Smooth muscle cell (in vitro differentiated cells): Measurements from ENCODE around the gene AAMP. TPM values are rescaled to one million over a fixed set of nuclear protein-coding genes. Genes with fewer than 3 reads are reported as not detected.

ENCODE experiments used
- DNase-seq: peaks from one replicate; lab custom pipeline; 2025; ENCODE audit not compliant: unreplicated experiment; lab: John Stamatoyannopoulos, UW
- H2AFZ ChIP-seq: fragments of 200-600 bp; sonication (generic); 2 replicates; pipeline ENCODE4 v1.6.0; 2016; ENCODE audit warnings: antibody characterized with exemption, low read depth, mild to moderate bottlenecking
- H3F3A ChIP-seq: fragments of 200-600 bp; sonication (generic); 2 replicates; pipeline ENCODE4 v1.6.0; 2017; ENCODE audit warnings: antibody characterized with exemption, low read depth
- H3K27ac ChIP-seq: fragments of 200-600 bp; sonication (generic); 2 replicates; pipeline ENCODE4 v1.5.1; 2016; ENCODE audit warnings: low read depth, mild to moderate bottlenecking
- H3K27me3 ChIP-seq: fragments of 200-600 bp; sonication (generic); 2 replicates; pipeline ENCODE4 v1.6.1; 2016; ENCODE audit warnings: low read depth, mild to moderate bottlenecking
- H3K36me3 ChIP-seq: fragments of 200-600 bp; sonication (generic); 2 replicates; pipeline ENCODE4 v1.5.1; 2016; ENCODE audit warnings: low read depth
- H3K4me1 ChIP-seq: fragments of 200-600 bp; sonication (generic); 2 replicates; pipeline ENCODE4 v1.5.1; 2016; ENCODE audit warnings: low read depth
- H3K4me2 ChIP-seq: fragments of 200-600 bp; sonication (generic); 2 replicates; pipeline ENCODE4 v1.6.0; 2016; ENCODE audit warnings: mild to moderate bottlenecking
- H3K4me3 ChIP-seq: fragments of 200-600 bp; sonication (generic); 2 replicates; pipeline ENCODE4 v1.5.1; 2016; ENCODE audit warnings: mild to moderate bottlenecking
- H3K79me2 ChIP-seq: fragments of 200-600 bp; sonication (generic); 2 replicates; pipeline ENCODE4 v1.6.0; 2016; ENCODE audit warnings: low read depth, mild to moderate bottlenecking
- H3K9ac ChIP-seq: fragments of 200-600 bp; sonication (generic); 2 replicates; pipeline ENCODE4 v1.6.0; 2016; ENCODE audit warnings: low read depth
- H3K9me3 ChIP-seq: fragments of 200-600 bp; sonication (generic); replicated peaks from 2 replicates; pipeline ENCODE4 v1.5.1; 2016; ENCODE audit warnings: low read depth
- H4K20me1 ChIP-seq: fragments of 200-600 bp; sonication (generic); 2 replicates; pipeline ENCODE4 v1.6.0; 2016; ENCODE audit warnings: low read depth
- CTCF ChIP-seq: fragments of 200-600 bp; sonication (generic); IDR thresholded peaks from 2 replicates; pipeline ENCODE4 v1.5.1; 2017; ENCODE audit warnings: borderline replicate concordance, mild to moderate bottlenecking, antibody characterized with exemption; ENCODE audit not compliant: insufficient read depth, poor library complexity, severe bottlenecking
- WGBS: methylation state at CpG from one replicate; pipeline ENCODE4 v1.1.7; 2016; ENCODE audit warnings: low lambda C conversion rate; 5-methylcytosine and 5-hydroxymethylcytosine counted together
- polyA plus RNA-seq: library from polyadenylated mRNA; unstranded; fragments of >200 nt; fragmentation: Nextera tagmentation; extraction: Ambion mirVana; gene quantifications from 2 replicates; pipeline ENCODE4 v1.2.1, GENCODE V29; 2016
- total RNA-seq: library from RNA; depleted of rRNA; stranded (reverse); fragments of >200 nt; gene quantifications from 2 replicates; pipeline ENCODE4 v1.2.3, GENCODE V29; 2014

Gene AAMP
- total and polyA plus RNA-seq, 2 experiments from 2014 or later = 71.5 to 95.8 TPM

DNA sequence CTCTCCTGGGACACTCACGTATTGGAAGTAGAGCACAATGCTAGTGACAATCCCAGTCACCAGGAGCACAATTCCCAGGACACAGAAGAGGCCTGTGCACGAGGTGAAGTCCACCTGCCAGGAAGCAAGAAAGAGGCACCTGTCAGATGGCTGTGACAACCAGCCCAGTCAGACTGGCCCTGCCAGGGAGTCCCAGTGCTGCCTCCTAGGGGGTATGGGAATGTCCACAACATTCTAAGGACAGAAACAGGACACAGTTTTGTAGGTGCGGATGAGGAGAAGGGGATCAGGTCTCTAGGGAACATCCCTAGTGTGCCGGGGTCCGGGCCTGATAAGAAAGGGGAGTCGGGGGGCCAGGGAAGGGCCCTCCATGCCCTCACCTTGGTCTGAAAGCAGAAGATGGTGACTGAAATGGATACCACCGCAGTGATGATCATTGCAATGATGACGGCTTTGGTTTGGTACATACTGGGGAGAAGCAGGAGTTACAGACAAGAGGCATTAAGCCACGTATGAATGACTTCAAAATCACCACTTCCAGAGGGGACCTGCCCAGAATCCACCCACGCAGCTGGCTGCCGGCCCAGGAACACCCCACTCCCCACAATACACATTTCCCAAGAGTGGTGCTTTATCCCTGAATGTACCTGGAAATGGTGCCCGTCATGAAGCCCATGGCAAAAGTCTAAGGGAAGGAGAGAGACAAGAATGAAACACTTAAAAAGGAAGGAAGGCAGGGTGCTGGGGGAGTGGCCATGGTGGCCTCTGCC is 7.2 kb upstream of the AAMP start:
- no peaks in the 10 kb centered on the region for H3K9me3 ChIP-seq
- H3K79me2 ChIP-seq = peaks cover 33% of the 10 kb centered on the region
- WGBS = 96% methylated on average over 12 of the region's 12 CpGs
- peaks cover 15% of the 10 kb centered on the region for H3F3A ChIP-seq
- DNase-seq = no peak
- H3K4me1 ChIP-seq = peaks cover 3% of the 10 kb centered on the region
- no peak overlapping the region for H3K27ac ChIP-seq
- H3K4me2 ChIP-seq = no peak overlapping the region
- H3K4me3 ChIP-seq = no peak overlapping the region
- no peak overlapping the region for H2AFZ ChIP-seq
- H3K36me3 ChIP-seq = no peaks in the 10 kb centered on the region
- TF ChIP-seq CTCF = peak; percentile 9
- H3K27me3 ChIP-seq = no peaks in the 10 kb centered on the region
- no peak overlapping the region for H3K9ac ChIP-seq
- H4K20me1 ChIP-seq = peaks cover 16% of the 10 kb centered on the region

GRCh38 chr2:218275371-218276072 is 5.6 kb upstream of the AAMP start:
- Histone ChIP-seq H3K9me3 (no peaks in the 10 kb centered on the region), H4K20me1 (peaks cover 13% of the 10 kb centered on the region), H3K79me2 (peaks cover 29% of the 10 kb centered on the region), H3K4me1 (peaks cover 3% of the 10 kb centered on the region), H3K27me3 (no peaks in the 10 kb centered on the region), H2AFZ (no peak overlapping the region), H3K4me2 (no peak overlapping the region), H3K27ac (no peak overlapping the region), H3K9ac (no peak overlapping the region), H3K36me3 (no peaks in the 10 kb centered on the region), H3F3A (peaks cover 6% of the 10 kb centered on the region), H3K4me3 (no peak overlapping the region)
- no peak for DNase-seq
- WGBS = 86% methylated on average over 9 of the region's 9 CpGs
- TF ChIP-seq CTCF = no peak

- DNase-seq = no peak
- Histone ChIP-seq H3K9me3 (no peaks in the 10 kb centered on the region), H3K27me3 (no peaks in the 10 kb centered on the region), H2AFZ (no peak overlapping the region), H3K4me1 (peaks cover 3% of the 10 kb centered on the region), H3K4me3 (no peak overlapping the region), H3K27ac (peak overlapping the region; percentile 7), H3K9ac (no peak overlapping the region), H3K79me2 (peaks cover 22% of the 10 kb centered on the region), H3K36me3 (no peaks in the 10 kb centered on the region), H3F3A (peaks cover 6% of the 10 kb centered on the region), H3K4me2 (no peak overlapping the region), H4K20me1 (peaks cover 13% of the 10 kb centered on the region)
- 95% methylated on average over 4 of the region's 4 CpGs for WGBS
- no peak for TF ChIP-seq CTCF
Observed at GRCh38 chr2:218274586-218274985, 4.6 kb upstream of the AAMP start.
